Transverse colon (tissue), 4 donors: ENCODE measurements around the gene ITGB5. TPM values are rescaled to one million over a fixed set of nuclear protein-coding genes. Genes with fewer than 3 reads are reported as not detected.

ENCODE experiments used
- DNase-seq: peaks from one replicate; pipeline ENCODE4 v3.0.0-alpha.2; 2019
- H3K27ac ChIP-seq, 4 donors: fragments of 200-600 bp; sonication (generic); 2 replicates each; pipeline ENCODE4 v1.5.1; 2016 to 2018; ENCODE audit warnings: inconsistent platforms in 4 of 4
- H3K27me3 ChIP-seq: fragments of 200-600 bp; sonication (generic); 2 replicates; pipeline ENCODE4 v1.5.1; 2017; ENCODE audit warnings: inconsistent platforms
- H3K36me3 ChIP-seq, 4 donors: fragments of 200-600 bp; sonication (generic); 2 replicates each; pipeline ENCODE4 v1.5.1; 2017 to 2019; ENCODE audit warnings: inconsistent platforms in 4 of 4
- H3K4me1 ChIP-seq, 4 donors: fragments of 200-600 bp; sonication (generic); 2 replicates each; pipeline ENCODE4 v1.5.1; 2017 to 2020; ENCODE audit warnings: inconsistent platforms in 4 of 4
- H3K4me3 ChIP-seq, 4 donors: fragments of 200-600 bp; sonication (generic); 1 replicate in 1 of 4; 2 replicates in 3 of 4; pipeline versions ENCODE4 v1.5.1 to v1.6.1; 2017 to 2019; ENCODE audit warnings: inconsistent platforms in 4 of 4
- H3K9me3 ChIP-seq, 2 donors: fragments of 200-600 bp; sonication (generic); 2 replicates each; pipeline ENCODE4 v1.5.1; 2017 to 2019; ENCODE audit warnings: inconsistent platforms in 2 of 2
- CTCF ChIP-seq, 5 experiments: fragments of 200-600 bp in 3 of 5; fragments of 450-650 bp in 2 of 5; sonication (generic) in 3 of 5; IDR thresholded peaks; 1 replicate in 2 of 5; 2 replicates in 3 of 5; pipeline ENCODE4 v1.5.1; 2016 to 2017; ENCODE audit warnings: antibody characterized with exemption in 5 of 5, inconsistent platforms in 3 of 5, mild to moderate bottlenecking in 2 of 5, moderate library complexity in 1 of 5
- EP300 ChIP-seq: sonication (generic); formaldehyde crosslinking; IDR thresholded peaks from one replicate; pipeline ENCODE4 v1.6.1; 2017; ENCODE audit warnings: antibody characterized with exemption, low read depth
- POLR2A ChIP-seq: fragments of 450-650 bp; IDR thresholded peaks from one replicate; pipeline ENCODE4 v1.6.1; 2016; ENCODE audit warnings: antibody characterized with exemption, mild to moderate bottlenecking, moderate library complexity
- POLR2AphosphoS5 ChIP-seq, 3 donors: sonication (generic); formaldehyde crosslinking; IDR thresholded peaks; one replicate each; pipeline ENCODE4 v1.6.1; 2016; ENCODE audit warnings: antibody characterized with exemption in 3 of 3
- WGBS, 2 donors: methylation state at CpG; one replicate each; pipeline ENCODE4 v1.1.5; 2018; ENCODE audit warnings: low coverage in 1 of 2; 5-methylcytosine and 5-hydroxymethylcytosine counted together
- in situ Hi-C, 4 donors: fragments of 200-750 bp; cut with MboI; loops; one replicate each; pipeline versions ENCODE4 v1.15.0 to v1.15.1; 2017; ENCODE audit warnings: low sequenced_read_pairs in 3 of 4, low pct_ligation_motif_present in 1 of 4, low pct_unique_long_range_greater_than_20kb in 1 of 4
- intact Hi-C: fragments of 100-400 bp; cut with DNase I; formaldehyde crosslinking; loops from one replicate; pipeline ENCODE4 v1.15.1; 2023; ENCODE audit warnings: low total_unique reads
- total RNA-seq, 4 donors: library from RNA; depleted of rRNA; stranded (reverse); fragments of >200 nt; gene quantifications; one replicate each; pipeline ENCODE4 v1.1.0, GENCODE V29; 2016

The ITGB5 gene
- total RNA-seq, 4 donors from 2014 or later = 62.8 to 572 (median 105) TPM

GRCh38 chr3:124904835-124905492, 17.8 kb upstream of the ITGB5 start:
- in situ Hi-C loops (loop anchor here (5.0 to 25.0 kb wide), 3 partner anchors 143 to 343 kb away; no protein-coding TSS in a partner anchor), intact Hi-C loops (loop anchor here (10.0 kb wide), 1 partner anchor 340 kb away; no protein-coding TSS in a partner anchor)
- no peak for DNase-seq
- Histone ChIP-seq H3K4me3 (no peak overlapping the region), H3K27me3 (no peaks in the 10 kb centered on the region), H3K4me1 (peaks cover 0 to 9% (median 0%) of the 10 kb centered on the region in 4 donors), H3K36me3 (peaks cover 0 to 31% (median 9%) of the 10 kb centered on the region in 4 donors), H3K9me3 (no peaks in the 10 kb centered on the region), H3K27ac (no peak overlapping the region)
- TF ChIP-seq POLR2AphosphoS5 (IDR thresholded peaks at IDR 0.05) = no peak
- peak; percentile 21 for TF ChIP-seq POLR2A
- WGBS, 2 donors = 70 to 81% methylated on average over 2 to 6 of the region's 6 CpGs

GRCh38 chr3:124903896-124904834, 17.0 kb upstream of the ITGB5 start:
- in situ Hi-C loops = loop anchor here (5.0 to 25.0 kb wide), 3 partner anchors 142 to 342 kb away; no protein-coding TSS in a partner anchor
- H3K27ac ChIP-seq = no peak overlapping the region
- H3K4me3 ChIP-seq = no peak overlapping the region
- peaks cover 0 to 31% (median 9%) of the 10 kb centered on the region in 4 donors for H3K36me3 ChIP-seq
- no peaks in the 10 kb centered on the region for H3K27me3 ChIP-seq
- WGBS, 2 donors = 67 to 83% methylated on average over 1 of the region's 1 CpG
- H3K9me3 ChIP-seq = no peaks in the 10 kb centered on the region
- DNase-seq = no peak
- peaks cover 0 to 9% (median 0%) of the 10 kb centered on the region in 4 donors for H3K4me1 ChIP-seq
- intact Hi-C loops = loop anchor here (2.0 to 10.0 kb wide), 2 partner anchors 145 to 339 kb away; no protein-coding TSS in a partner anchor
- no peak for TF ChIP-seq EP300
- no peak for TF ChIP-seq CTCF (IDR thresholded peaks at IDR 0.05)
- no peak for TF ChIP-seq POLR2A
- TF ChIP-seq POLR2AphosphoS5 (IDR thresholded peaks at IDR 0.05) = no peak

- no peaks in the 10 kb centered on the region for H3K36me3 ChIP-seq
- H3K9me3 ChIP-seq = no peaks in the 10 kb centered on the region
- H3K27ac ChIP-seq = no peak overlapping the region
- H3K4me1 ChIP-seq = peaks cover 0 to 9% (median 0%) of the 10 kb centered on the region in 4 donors
- no peaks in the 10 kb centered on the region for H3K27me3 ChIP-seq
- 91 to 100% methylated on average over 1 of the region's 1 CpG for WGBS, 2 donors
- in situ Hi-C loops (no loop called here), intact Hi-C loops (no loop called here)
- no peak overlapping the region for H3K4me3 ChIP-seq
- DNase-seq = no peak
- TF ChIP-seq POLR2AphosphoS5 (IDR thresholded peaks at IDR 0.05) (no peak), CTCF (IDR thresholded peaks at IDR 0.05) (no peak), EP300 (no peak), POLR2A (no peak)
Observed at GRCh38 chr3:124896824-124897526, 9.8 kb upstream of the ITGB5 start.

GRCh38 chr3:124895756-124896155, 8.6 kb upstream of the ITGB5 start:
- 80 to 89% methylated on average over 1 to 7 of the region's 7 CpGs for WGBS, 2 donors
- Histone ChIP-seq H3K27me3 (no peaks in the 10 kb centered on the region), H3K36me3 (no peaks in the 10 kb centered on the region), H3K4me1 (peaks cover 0 to 5% (median 0%) of the 10 kb centered on the region in 4 donors), H3K9me3 (no peaks in the 10 kb centered on the region), H3K27ac (no peak overlapping the region), H3K4me3 (no peak overlapping the region)
- TF ChIP-seq POLR2A (no peak), POLR2AphosphoS5 (IDR thresholded peaks at IDR 0.05) (no peak), EP300 (no peak), CTCF (IDR thresholded peaks at IDR 0.05) (no peak)
- DNase-seq = no peak
- intact Hi-C loops = no loop called here
- in situ Hi-C loops = no loop called here
